GM12878 (cell line): ENCODE measurements around the gene STEAP3. TPM values are rescaled to one million over a fixed set of nuclear protein-coding genes. Genes with fewer than 3 reads are reported as not detected.

Experiments
- ATAC-seq: fragments of 200-7000 bp; cut with Tn5 transposase; 3 replicates; pipeline ENCODE4 v1.9.1; 2020; ENCODE audit warnings: mild to moderate bottlenecking, moderate library complexity
- BruUV-seq: library from RNA; stranded (reverse); fragments of 400-500 nt; replicated peaks from 2 replicates; lab custom pipeline; 2021; lab: Mats Ljungman, UMichigan
- CTCF ChIA-PET: fragments of 300-600 bp; sonication (Branson Sonifier 250); formaldehyde crosslinking; extraction: SDS; loops from one replicate; lab custom pipeline; 2021; ENCODE audit warnings: inconsistent platforms; lab: Yijun Ruan, JAX
- POLR2A ChIA-PET: fragments of 350-600 bp; formaldehyde crosslinking; extraction: SDS; loops from one replicate; lab custom pipeline; 2021; ENCODE audit warnings: inconsistent platforms; lab: Charles Lee
- RAD21 ChIA-PET: fragments of 300-600 bp; sonication (Branson Sonifier 250); formaldehyde crosslinking; loops from one replicate; lab custom pipeline; 2023; ENCODE audit warnings: antibody characterized with exemption; ENCODE audit not compliant: unreplicated experiment; lab: Charles Lee
- SMC1A ChIA-PET: fragments of 300-600 bp; sonication (Branson Sonifier 250); formaldehyde crosslinking; loops from one replicate; lab custom pipeline; 2023; ENCODE audit not compliant: unreplicated experiment, uncharacterized antibody; lab: Charles Lee
- DNase-seq: peaks from one replicate; pipeline ENCODE4 v3.0.0-alpha.2; 2011; ENCODE audit warnings: low read depth, low spot score
- FAIRE-seq: peaks from 3 replicates; lab custom pipeline; 2011; peaks lifted over from hg19 to GRCh38; lab: Jason Lieb, UNC
- H2AFZ ChIP-seq: 2 replicates; pipeline ENCODE4 v1.6.0; 2011; ENCODE audit warnings: low read depth, low read length, control low read depth; ENCODE audit not compliant: control insufficient read depth
- H3K27ac ChIP-seq: 2 replicates; pipeline ENCODE4 v1.5.1; 2011; ENCODE audit warnings: control low read depth; ENCODE audit not compliant: control insufficient read depth, insufficient read depth
- H3K27me3 ChIP-seq, 2 experiments: replicated peaks in 1 of 2; 2 replicates each; pipeline versions ENCODE4 v1.6.0 to v1.6.1; 2011; ENCODE audit warnings: low read length in 1 of 2; ENCODE audit not compliant: control insufficient read depth in 2 of 2, insufficient read depth in 2 of 2
- H3K36me3 ChIP-seq, 2 experiments: 2 replicates each; pipeline ENCODE4 v1.5.1; 2011; ENCODE audit warnings: low read length in 1 of 2; ENCODE audit not compliant: control insufficient read depth in 2 of 2, insufficient read depth in 2 of 2
- H3K4me1 ChIP-seq: 2 replicates; pipeline ENCODE4 v1.6.1; 2011; ENCODE audit warnings: mild to moderate bottlenecking, low read length, moderate library complexity, mixed read lengths; ENCODE audit not compliant: control insufficient read depth, insufficient read depth
- H3K4me2 ChIP-seq: 2 replicates; pipeline ENCODE4 v1.6.0; 2011; ENCODE audit warnings: control low read depth; ENCODE audit not compliant: control insufficient read depth, insufficient read depth
- H3K4me3 ChIP-seq: fragments of 200-600 bp; sonication (generic); 2 replicates; pipeline ENCODE4 v1.5.1; 2016
- H3K79me2 ChIP-seq: 2 replicates; pipeline ENCODE4 v1.6.0; 2011; ENCODE audit warnings: low read length; ENCODE audit not compliant: control insufficient read depth, insufficient read depth
- H3K9ac ChIP-seq: 2 replicates; pipeline ENCODE4 v1.8.0; 2011; ENCODE audit warnings: low read length, control low read depth, mixed read lengths; ENCODE audit not compliant: control insufficient read depth, insufficient read depth
- H3K9me3 ChIP-seq: replicated peaks from 3 replicates; pipeline ENCODE4 v1.5.1; 2011; ENCODE audit warnings: mild to moderate bottlenecking, low read length; ENCODE audit not compliant: control insufficient read depth, insufficient read depth
- H4K20me1 ChIP-seq: 2 replicates; pipeline ENCODE4 v1.6.0; 2011; ENCODE audit not compliant: control insufficient read depth, insufficient read depth
- BHLHE40 ChIP-seq, 2 experiments: fragments of 450-650 bp in 1 of 2; IDR thresholded peaks; 2 replicates each; pipeline ENCODE4 v1.6.1; 2011 to 2017; ENCODE audit warnings: low read depth in 2 of 2, borderline replicate concordance in 1 of 2, improper control_type of control experiment in 1 of 2, low read length in 1 of 2, mild to moderate bottlenecking in 1 of 2
- BMI1 ChIP-seq: fragments of 450-650 bp; IDR thresholded peaks from 2 replicates; pipeline ENCODE4 v1.6.1; 2016; ENCODE audit warnings: mild to moderate bottlenecking, moderate library complexity, borderline replicate concordance
- CTCF ChIP-seq, 3 experiments: IDR thresholded peaks in 2 of 3; conservative IDR thresholded peaks in 1 of 3; 2 replicates each; pipeline ENCODE4 v1.5.1; 2011; ENCODE audit warnings: low read depth in 3 of 3, low read length in 3 of 3, mild to moderate bottlenecking in 3 of 3, control low read depth in 2 of 3, moderate library complexity in 2 of 3, inconsistent platforms in 1 of 3, mixed read lengths in 1 of 3; ENCODE audit not compliant: control insufficient read depth in 2 of 3, insufficient read depth in 1 of 3; ENCODE audit errors: extremely low read depth in 1 of 3
- DPF2 ChIP-seq: fragments of 450-650 bp; IDR thresholded peaks from 2 replicates; pipeline ENCODE4 v1.6.1; 2017; ENCODE audit warnings: mild to moderate bottlenecking
- IKZF1 ChIP-seq: fragments of 450-650 bp; conservative IDR thresholded peaks from 2 replicates; pipeline ENCODE4 v1.6.1; 2017; ENCODE audit warnings: antibody characterized with exemption, mild to moderate bottlenecking
- LARP7 ChIP-seq: fragments of 450-650 bp; IDR thresholded peaks from 2 replicates; pipeline ENCODE4 v1.6.1; 2017; ENCODE audit warnings: mild to moderate bottlenecking
- NFIC ChIP-seq: IDR thresholded peaks from 2 replicates; pipeline ENCODE4 v1.6.1; 2012; ENCODE audit warnings: low read depth, mild to moderate bottlenecking, inconsistent platforms, low read length, moderate library complexity
- NR2F1 ChIP-seq: fragments of 450-650 bp; conservative IDR thresholded peaks from 2 replicates; pipeline ENCODE4 v1.6.1; 2017; ENCODE audit warnings: mild to moderate bottlenecking
- POLR2A ChIP-seq: IDR thresholded peaks from 2 replicates; pipeline ENCODE4 v1.6.1; 2011; ENCODE audit warnings: low read depth, mild to moderate bottlenecking, low read length
- RAD21 ChIP-seq: IDR thresholded peaks from 2 replicates; pipeline ENCODE4 v1.6.1; 2011; ENCODE audit warnings: mild to moderate bottlenecking, low read depth, low read length, moderate library complexity; ENCODE audit not compliant: insufficient read depth
- SMC3 ChIP-seq: IDR thresholded peaks from 2 replicates; pipeline ENCODE4 v1.6.1; 2011; ENCODE audit warnings: low read length, improper control_type of control experiment, borderline replicate concordance
- SRF ChIP-seq, 2 experiments: IDR thresholded peaks; 2 replicates each; pipeline ENCODE4 v1.6.1; 2011; ENCODE audit warnings: low read depth in 2 of 2, low read length in 2 of 2, mild to moderate bottlenecking in 1 of 2, moderate library complexity in 1 of 2
- USF1 ChIP-seq: IDR thresholded peaks from 2 replicates; pipeline ENCODE4 v1.6.1; 2011; ENCODE audit warnings: borderline replicate concordance, low read depth, mild to moderate bottlenecking, moderate library complexity, mixed read lengths, low read length; ENCODE audit not compliant: insufficient read depth; ENCODE audit errors: extremely low read length
- YY1 ChIP-seq: IDR thresholded peaks from 2 replicates; pipeline ENCODE4 v1.6.1; 2011; ENCODE audit warnings: low read depth, mild to moderate bottlenecking, low read length
- ZZZ3 ChIP-seq: IDR thresholded peaks from 2 replicates; pipeline ENCODE4 v1.6.1; 2011; ENCODE audit warnings: low read depth; ENCODE audit not compliant: control insufficient read depth, insufficient read length
- WGBS: methylation state at CpG from one replicate; pipeline ENCODE4 v1.1.6; 2016; ENCODE audit warnings: low lambda C conversion rate; ENCODE audit not compliant: insufficient replicate concordance, insufficient coverage; ENCODE audit errors: missing lambda C conversion rate; 5-methylcytosine and 5-hydroxymethylcytosine counted together
- in situ Hi-C: fragments of 300-500 bp; cut with MboI; formaldehyde crosslinking; loops from 9 replicates; pipeline ENCODE4 v1.14.3; 2018; ENCODE audit warnings: mixed read lengths
- intact Hi-C: fragments of 100-400 bp; cut with micrococcal nuclease; formaldehyde crosslinking; loops from one replicate; pipeline ENCODE4 v1.14.2; 2022; ENCODE audit not compliant: unreplicated experiment
- polyA plus RNA-seq, 11 experiments: library from polyadenylated mRNA; depleted of rRNA in 4 of 11; unstranded in 6 of 11; stranded (reverse) in 5 of 11; fragments of >200 nt; fragmentation: Nextera tagmentation in 4 of 11; fragmentation: Illumina TruSeq in 1 of 11; extraction: Ambion mirVana in 4 of 11; extraction: Trizol in 1 of 11; gene quantifications; 1 replicate in 1 of 11; 2 replicates in 10 of 11; pipeline versions ENCODE4 v1.2.1 to v1.2.3, GENCODE V29; 2011 to 2016; ENCODE audit warnings: inconsistent platforms in 2 of 11, missing spikeins in 2 of 11, low read depth in 1 of 11
- total RNA-seq, 4 experiments: library from RNA; depleted of rRNA in 3 of 4; stranded (reverse); fragments of >200 nt in 3 of 4; fragmentation: Illumina TruSeq in 1 of 4; extraction: Trizol in 1 of 4; gene quantifications; 2 replicates each; pipeline versions ENCODE4 v1.2.1 to v1.2.3, GENCODE V29; 2013 to 2021

The STEAP3 gene
- total and polyA plus RNA-seq, 10 of the 15 experiments (the other 5 are each of a cell fraction or from before 2014, with no cell fraction given): 0.42 to 8.3 (median 4.8) TPM

- peak; percentile 67 for TF ChIP-seq USF1
- TF ChIP-seq LARP7: peak; percentile 49; the same call in 1 of the 2 replicates
- TF ChIP-seq BHLHE40 (IDR thresholded peaks at IDR 0.05; ENCODE audit: borderline replicate concordance in 1 of 2, low read depth in 2 of 2, low read length in 1 of 2): peak; percentile 86 to 96
- TF ChIP-seq DPF2: peak; percentile 76
- peak; percentile 91 for TF ChIP-seq IKZF1
- TF ChIP-seq NR2F1: peak; percentile 56; the same call in 1 of the 2 replicates
- peak; percentile 62 for TF ChIP-seq POLR2A
- no peak for TF ChIP-seq SRF (IDR thresholded peaks at IDR 0.05; ENCODE audit: low read depth in 2 of 2, low read length in 2 of 2)
- TF ChIP-seq, all 136 proteins: peak for 22
These were observed at the start of gene STEAP3 (continued) for GRCh38 chr2:119223521-119224390.

- FAIRE-seq (peak; percentile 85), ATAC-seq (peak; percentile 97), DNase-seq (no peak)
- CTCF ChIA-PET: interaction anchor here (0.6 to 5.4 kb wide), 7 partner anchors 10 to 292 kb away, joined by 3 to 39 read pairs (median 3); no protein-coding TSS in a partner anchor
- POLR2A ChIA-PET: no interaction called here
- in situ Hi-C loops: no loop called here
- SMC1A ChIA-PET: interaction anchor here (1.5 to 2.5 kb wide), 2 partner anchors 292 to 293 kb away, joined by 8 to 11 read pairs; no protein-coding TSS in a partner anchor
- H3K9ac ChIP-seq: no peak overlapping the region
- no peaks in the 10 kb centered on the region for H3K9me3 ChIP-seq
- H3K4me3 ChIP-seq: no peak overlapping the region
- H2AFZ ChIP-seq: no peak overlapping the region
- H3K27ac ChIP-seq: no peak overlapping the region
- 27% methylated on average over 22 of the region's 22 CpGs for WGBS
- RAD21 ChIA-PET: interaction anchor here (1.0 kb wide), 1 partner anchor 293 kb away, joined by 4 read pairs; no protein-coding TSS in a partner anchor
- no peaks in the 10 kb centered on the region for H4K20me1 ChIP-seq
- H3K36me3 ChIP-seq: no peaks in the 10 kb centered on the region
- no peaks in the 10 kb centered on the region for H3K79me2 ChIP-seq
- no TSS peak for BruUV-seq
- no peak overlapping the region for H3K4me2 ChIP-seq
- intact Hi-C loops: loop anchor here (1.0 kb wide), 1 partner anchor 293 kb away; no protein-coding TSS in a partner anchor
- H3K27me3 ChIP-seq: no peaks in the 10 kb centered on the region
- no peaks in the 10 kb centered on the region for H3K4me1 ChIP-seq
- TF ChIP-seq SRF (IDR thresholded peaks at IDR 0.05; ENCODE audit: low read depth in 2 of 2, low read length in 2 of 2): no peak
- no peak for TF ChIP-seq BMI1
- peak; percentile 71 to 88 (median 84) for TF ChIP-seq CTCF (IDR thresholded peaks at IDR 0.05 in 2 of 3, conservative IDR thresholded peaks at IDR 0.05 in 1 of 3; ENCODE audit: control insufficient read depth in 2 of 3, extremely low read depth in 1 of 3, insufficient read depth in 1 of 3, low read depth in 3 of 3, low read length in 3 of 3)
- TF ChIP-seq YY1: 0 out of 2 replicates have a peak, but pooled peaks have one; percentile 20
- peak; percentile 50 for TF ChIP-seq RAD21
- no peak for TF ChIP-seq ZZZ3
- TF ChIP-seq SMC3: peak; percentile 80
- TF ChIP-seq NFIC: no peak
These were observed 49.2 kb upstream of the STEAP3 start for GRCh38 chr2:119174216-119174992.
